Occipital lobe (tissue), 2 donors: ENCODE results near the gene MYT1. TPM values are rescaled to one million over a fixed set of nuclear protein-coding genes. Genes with fewer than 3 reads are reported as not detected.

Experiments
- DNase-seq: peaks from one replicate; lab custom pipeline; 2025; lab: John Stamatoyannopoulos, UW
- total RNA-seq: library from RNA; depleted of rRNA; stranded (reverse); fragments of >200 nt; gene quantifications from one replicate; pipeline ENCODE4 v1.2.3, GENCODE V29; 2014

The MYT1 gene
- total RNA-seq, 1 donor from 2014 or later: 5.9 TPM

DNA sequence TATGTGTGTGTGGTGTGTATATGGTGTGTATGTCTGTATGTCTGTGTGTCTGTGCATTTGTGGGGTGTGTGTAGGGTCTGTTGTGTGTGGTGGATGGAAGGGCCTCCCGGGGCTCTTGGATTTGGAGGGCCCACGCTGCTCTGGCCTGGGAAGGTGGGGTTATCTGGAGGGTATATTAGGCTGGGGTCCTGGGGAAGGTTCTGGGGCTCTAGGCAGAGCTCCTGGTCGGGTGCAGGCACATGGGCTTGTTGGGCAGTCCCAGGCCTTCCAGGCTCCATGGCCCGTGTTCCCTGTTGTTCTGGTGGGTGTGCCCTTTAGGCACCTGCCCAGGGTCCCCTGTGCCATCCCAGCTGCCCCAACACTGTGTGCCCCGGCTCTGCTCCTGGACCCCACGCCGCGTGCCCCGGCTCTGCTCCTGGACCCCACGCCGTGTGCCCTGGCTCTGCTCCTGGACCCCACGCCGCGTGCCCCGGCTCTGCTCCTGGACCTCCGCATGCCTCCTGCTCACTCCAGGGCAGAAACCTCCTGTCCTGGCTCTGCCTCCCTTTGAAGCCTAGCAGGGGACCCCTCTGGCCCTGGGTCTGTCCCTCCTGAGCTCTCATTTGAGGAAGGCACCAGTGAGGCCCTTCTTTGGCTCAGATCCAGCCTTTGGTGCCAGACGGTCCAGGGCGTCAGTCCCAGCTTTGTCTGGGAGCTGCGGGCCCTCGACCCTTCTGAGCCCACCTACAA is 10.2 kb upstream of the MYT1 start:
- no peak for DNase-seq

DNA sequence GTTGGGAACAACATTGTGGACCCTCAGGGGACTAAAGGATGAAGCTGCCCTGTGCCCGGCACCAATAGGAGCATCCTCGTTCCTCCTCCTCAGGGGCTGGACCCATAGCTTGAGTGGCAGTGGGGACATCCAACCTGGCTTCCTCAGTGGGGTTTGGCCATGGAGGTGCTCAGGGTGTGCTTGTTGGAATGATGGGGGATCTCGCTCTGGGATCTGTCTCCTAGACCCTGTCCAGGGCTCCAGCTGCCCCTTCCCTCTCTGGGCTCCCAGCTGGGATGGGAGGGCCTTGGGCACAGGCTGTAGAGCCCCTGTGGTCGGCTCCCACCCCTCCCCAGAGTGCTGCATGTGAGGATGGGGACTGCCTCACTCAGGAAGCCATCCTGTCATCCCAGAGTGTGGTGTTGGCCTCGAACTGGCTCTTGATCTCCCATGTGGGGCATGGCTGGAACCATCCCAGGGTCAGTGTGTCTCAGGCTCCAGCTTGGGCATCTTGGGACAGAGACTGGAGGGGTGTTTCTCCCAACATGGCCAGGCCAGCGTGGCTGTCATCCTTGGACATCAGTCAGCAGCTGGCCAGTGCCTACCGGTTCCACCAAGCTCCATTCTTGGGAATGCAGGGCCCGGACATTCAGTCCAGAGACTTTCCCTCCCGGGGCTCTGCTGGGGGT is 9.5 kb upstream of the MYT1 start:
- no peak for DNase-seq

- no peak for DNase-seq
Observed at GRCh38 chr20:64155258-64156135, 8.8 kb upstream of the MYT1 start.

GRCh38 chr20:64156136-64156885 is 7.9 kb upstream of the MYT1 start:
- DNase-seq: no peak

GRCh38 chr20:64156886-64157875 is 7.1 kb upstream of the MYT1 start:
- DNase-seq: no peak

DNA sequence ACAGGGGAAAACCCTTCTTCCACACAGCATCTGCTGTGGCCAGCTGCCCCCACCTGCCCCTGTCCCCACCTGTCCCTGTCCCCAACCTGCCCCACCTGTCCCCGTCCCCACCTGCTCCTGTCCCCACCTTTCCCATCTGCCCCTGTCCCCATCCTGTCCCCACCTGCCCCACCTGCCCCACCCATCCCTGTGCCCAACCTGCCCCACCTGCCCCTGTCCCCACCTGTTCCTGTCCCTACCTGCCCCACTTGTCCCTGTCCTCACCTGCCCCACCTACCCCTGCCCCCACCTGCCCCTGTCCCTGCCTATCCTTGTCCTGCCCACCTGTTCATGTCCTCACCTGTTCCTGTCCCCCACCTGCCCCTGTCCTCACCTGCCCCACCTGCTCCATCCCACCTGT is 6.4 kb upstream of the MYT1 start:
- DNase-seq: no peak

- no peak for DNase-seq
Observed at GRCh38 chr20:64158346-64159285, 5.6 kb upstream of the MYT1 start.

DNA sequence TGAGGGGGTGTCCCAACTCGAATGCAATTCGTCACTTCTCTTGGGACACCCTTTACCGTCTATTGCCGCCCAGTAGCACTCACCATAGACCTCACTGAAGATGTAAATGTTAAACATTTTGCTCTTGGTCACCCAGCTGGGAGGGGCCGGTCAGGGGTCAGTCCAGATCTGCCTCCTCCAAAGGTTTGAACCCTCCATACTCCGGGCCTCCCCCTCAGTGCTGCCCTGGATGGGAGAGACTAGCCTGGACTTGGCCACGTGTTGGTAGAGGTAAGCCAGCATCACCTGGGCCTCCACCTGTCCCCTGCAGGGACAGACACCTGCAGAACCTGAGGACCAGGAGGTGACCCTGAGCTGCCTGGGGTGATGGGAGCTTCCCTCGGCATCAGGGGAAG is 5.0 kb upstream of the MYT1 start:
- no peak for DNase-seq

- DNase-seq: no peak
Observed at GRCh38 chr20:64159711-64160110, 4.5 kb upstream of the MYT1 start.

DNA sequence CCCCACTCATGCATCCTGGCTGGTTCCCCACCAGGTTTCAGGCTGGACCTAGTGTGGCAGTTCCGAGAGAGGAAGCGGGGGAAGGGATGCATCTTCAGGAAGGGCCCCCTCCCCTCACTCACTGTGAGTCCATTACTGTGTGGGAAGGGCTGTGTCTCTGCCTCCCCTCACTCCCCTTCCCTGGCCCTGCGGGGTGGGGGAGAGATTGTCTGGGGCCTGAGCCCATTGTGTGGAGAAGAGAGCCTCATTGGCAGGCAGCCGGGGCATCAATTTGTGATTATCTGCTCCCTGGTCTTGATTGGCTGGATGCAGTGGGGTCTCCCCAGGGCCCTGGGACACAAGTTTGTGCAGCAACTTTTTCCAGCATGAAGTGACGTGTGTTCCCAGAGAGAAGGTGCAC is 4.1 kb upstream of the MYT1 start:
- no peak for DNase-seq

DNA sequence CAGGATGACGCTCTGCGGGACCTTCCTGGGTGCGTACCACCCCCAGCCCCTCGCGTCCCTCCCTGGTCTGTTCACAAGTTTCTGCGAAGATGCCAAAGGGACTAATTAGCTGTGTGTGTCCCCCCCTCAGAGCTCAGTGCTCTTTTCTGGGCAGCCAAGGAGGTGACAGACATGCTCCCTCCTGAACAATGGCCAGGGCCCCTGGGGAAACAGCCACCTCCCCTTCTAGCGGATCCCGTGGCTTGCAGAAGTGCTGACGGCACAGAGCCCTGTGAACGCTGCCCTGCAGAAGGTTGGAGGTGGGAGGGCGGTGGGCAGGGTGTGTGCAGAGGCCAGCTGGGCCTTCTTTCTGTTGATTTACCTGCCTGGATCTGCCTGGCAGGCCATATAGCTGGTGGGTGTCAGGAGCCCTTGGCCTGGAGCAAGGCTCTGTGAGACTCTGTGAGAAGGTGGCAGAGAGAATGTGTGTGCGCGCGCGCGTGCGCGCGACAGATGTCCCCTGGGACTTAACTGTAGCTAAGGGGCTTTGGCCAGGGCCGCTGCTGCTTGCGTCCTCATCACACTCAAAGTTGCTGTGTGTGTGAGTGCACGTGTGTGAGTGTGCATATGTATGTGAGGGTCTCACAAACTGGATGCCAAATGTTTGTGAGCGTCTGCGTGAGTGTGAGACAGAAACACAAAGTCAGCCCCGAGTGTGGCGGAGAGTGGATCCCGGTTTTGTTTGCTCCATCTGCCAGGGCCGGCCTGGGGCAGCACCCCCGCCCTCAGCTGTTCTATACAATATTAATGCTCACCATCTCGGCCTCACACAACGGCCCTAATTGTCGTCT is 3.5 kb upstream of the MYT1 start:
- DNase-seq: no peak

- no peak for DNase-seq
Observed at GRCh38 chr20:64161356-64162238, 2.7 kb upstream of the MYT1 start.

DNA sequence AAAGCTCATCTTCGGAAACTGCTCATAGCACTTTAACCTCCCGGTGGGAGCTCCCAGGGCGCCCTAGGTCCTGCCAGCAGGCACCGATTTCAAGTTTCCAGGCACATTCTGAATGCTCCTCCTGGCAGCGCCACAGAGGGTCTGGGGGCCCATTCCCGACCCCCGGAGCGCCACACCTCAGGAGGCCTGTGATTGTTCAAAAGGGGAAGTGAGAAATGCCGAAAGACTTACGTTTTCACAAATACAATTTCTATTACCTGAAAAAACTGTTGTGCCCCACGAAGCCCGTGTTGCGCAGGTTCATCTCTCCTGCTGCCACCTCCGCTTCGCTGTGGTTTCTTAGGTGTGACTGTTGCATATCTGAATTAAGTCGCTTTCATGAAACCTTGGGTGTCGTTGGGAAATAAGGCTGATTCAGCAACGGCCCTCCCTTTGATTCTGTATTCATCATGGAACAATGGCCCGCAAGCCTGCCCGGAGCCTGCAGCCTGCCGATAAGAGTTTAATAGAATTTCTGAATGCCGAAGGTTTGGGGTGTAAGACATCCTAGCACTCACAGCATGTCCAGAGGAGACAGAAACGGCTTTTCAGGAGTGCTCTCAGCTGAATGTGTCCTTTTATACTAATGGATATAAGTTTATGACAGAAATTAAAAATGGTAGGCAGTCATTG is 1.9 kb upstream of the MYT1 start:
- no peak for DNase-seq

DNA sequence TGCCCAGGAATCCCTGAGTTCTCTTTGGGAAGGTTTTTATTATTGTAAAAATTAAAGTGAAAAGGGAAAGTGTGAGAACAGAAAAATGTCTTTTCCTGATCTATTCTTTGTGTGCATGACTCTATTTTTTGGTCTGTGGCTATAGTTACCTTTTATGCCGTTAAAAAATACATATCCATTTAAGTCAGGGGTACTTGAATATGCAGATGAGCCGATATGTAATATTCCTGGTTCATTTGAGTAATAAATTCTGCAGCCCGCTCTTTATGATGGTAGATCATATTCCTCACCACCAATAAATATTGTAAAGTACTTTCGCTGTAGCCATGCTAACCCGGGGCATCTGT is 503 bp upstream of the MYT1 start:
- DNase-seq: no peak

DNA sequence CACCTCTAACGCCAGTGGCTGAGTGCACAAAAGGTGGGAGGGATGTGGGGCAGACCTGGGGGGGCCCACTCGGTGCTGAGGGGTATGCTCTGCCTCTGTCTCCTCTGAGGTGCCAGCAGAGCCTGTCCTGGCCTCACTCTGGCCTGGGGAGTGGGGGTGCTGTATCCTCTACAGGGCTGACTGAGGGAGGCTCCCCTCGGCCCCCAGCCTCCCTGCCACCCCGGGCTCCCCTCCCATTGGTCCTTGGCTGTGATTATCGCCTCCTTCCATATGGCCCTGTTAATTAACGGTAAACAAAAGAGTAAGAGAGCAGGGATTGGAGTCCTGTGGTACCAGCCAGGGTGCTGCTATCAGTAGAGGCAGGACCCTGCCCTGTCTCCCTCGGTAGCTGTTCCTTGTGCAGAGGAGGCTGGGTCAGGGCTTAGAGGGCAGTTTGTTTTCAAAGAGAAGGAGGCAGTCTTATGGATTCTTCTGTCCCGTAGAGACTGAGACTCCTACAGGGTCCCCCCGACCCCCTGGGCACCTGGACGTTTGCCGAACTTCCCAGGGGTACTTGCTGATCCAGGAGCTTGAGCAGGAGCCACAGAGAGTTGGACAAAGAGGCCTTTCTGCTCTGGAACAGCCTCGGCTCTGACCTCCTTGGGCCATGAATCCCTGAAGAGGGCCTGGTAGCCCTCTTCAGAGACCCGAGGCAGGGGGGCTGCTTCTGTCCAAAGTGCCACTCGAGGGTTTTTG is 1.8 kb downstream of the MYT1 start:
- no peak for DNase-seq
